Tongue (tissue), 1 donor: Measurements from ENCODE around the gene HES6. TPM values are rescaled to one million over a fixed set of nuclear protein-coding genes. Genes with fewer than 3 reads are reported as not detected.

Experiments
- total RNA-seq: library from RNA; depleted of rRNA; stranded (reverse); fragments of >200 nt; gene quantifications from one replicate; pipeline ENCODE4 v1.2.3, GENCODE V29; 2014

HES6 gene
- total RNA-seq, 1 donor from 2014 or later: 22.1 TPM

Other genes with a start within 250 kb of the HES6 start
- 21.2 TPM for gene SCLY, start 179.0 kb downstream of the HES6 start, total RNA-seq
- 1.0 TPM for gene ESPNL, start 139.7 kb downstream of the HES6 start, total RNA-seq
- 58.4 TPM for gene KLHL30, start 101.4 kb downstream of the HES6 start, total RNA-seq
- gene ERFE, start 81.1 kb downstream of the HES6 start, total RNA-seq: 14.1 TPM
- 33.2 TPM for gene ILKAP, start 36.3 kb downstream of the HES6 start, total RNA-seq
- 15.3 TPM for gene PER2, start 48.6 kb upstream of the HES6 start, total RNA-seq
- gene TRAF3IP1, start 80.5 kb upstream of the HES6 start, total RNA-seq: 3.5 TPM
- 43.6 TPM for gene ASB1, start 186.9 kb upstream of the HES6 start, total RNA-seq